Body of pancreas (tissue), 4 donors: ENCODE results near the gene SORCS1. TPM values are rescaled to one million over a fixed set of nuclear protein-coding genes. Genes with fewer than 3 reads are reported as not detected.

Experiments
- ATAC-seq: fragments of 150-250 bp; one replicate; pipeline ENCODE4 v1.9.1; 2016
- DNase-seq, 4 donors: peaks; one replicate each; pipeline ENCODE4 v3.0.0-alpha.2; 2019
- H3K27ac ChIP-seq, 4 donors: fragments of 200-600 bp; sonication (generic); 1 replicate in 3 of 4; 2 replicates in 1 of 4; pipeline versions ENCODE4 v1.5.1 to v1.6.1; 2016 to 2019; ENCODE audit warnings: mild to moderate bottlenecking in 1 of 4, mixed read lengths in 1 of 4, moderate library complexity in 1 of 4
- H3K27me3 ChIP-seq, 2 donors: fragments of 200-600 bp; sonication (generic); one replicate each; pipeline ENCODE4 v1.6.0; 2016; ENCODE audit warnings: mild to moderate bottlenecking in 1 of 2
- H3K36me3 ChIP-seq, 2 donors: fragments of 200-600 bp; sonication (generic); replicated peaks in 1 of 2; 2 replicates each; pipeline ENCODE4 v1.5.1; 2016; ENCODE audit warnings: low read depth in 2 of 2; ENCODE audit not compliant: insufficient read depth in 1 of 2
- H3K4me1 ChIP-seq: fragments of 200-600 bp; sonication (generic); one replicate; pipeline ENCODE4 v1.6.0; 2016
- H3K4me3 ChIP-seq, 2 donors: fragments of 200-600 bp; sonication (generic); 1 replicate in 1 of 2; 2 replicates in 1 of 2; pipeline ENCODE4 v1.5.1; 2016 to 2019
- H3K9me3 ChIP-seq, 3 donors: fragments of 200-600 bp; sonication (generic); 1 replicate in 2 of 3; 2 replicates in 1 of 3; pipeline ENCODE4 v1.5.1; 2016
- CTCF ChIP-seq, 7 experiments: fragments of 450-650 bp in 4 of 7; fragments of 200-600 bp in 3 of 7; sonication (generic) in 3 of 7; IDR thresholded peaks; one replicate each; pipeline ENCODE4 v1.5.1; 2016 to 2019; ENCODE audit warnings: antibody characterized with exemption in 7 of 7
- POLR2A ChIP-seq, 3 donors: fragments of 450-650 bp; IDR thresholded peaks; one replicate each; pipeline ENCODE4 v1.6.1; 2016; ENCODE audit warnings: antibody characterized with exemption in 3 of 3, mild to moderate bottlenecking in 2 of 3
- WGBS, 2 donors: methylation state at CpG; one replicate each; pipeline ENCODE4 v1.1.5; 2017; 5-methylcytosine and 5-hydroxymethylcytosine counted together
- intact Hi-C: fragments of 100-400 bp; cut with DNase I; formaldehyde crosslinking; loops from one replicate; pipeline ENCODE4 v1.15.1; 2023
- total RNA-seq, 2 donors: library from RNA; depleted of rRNA; stranded (reverse); fragments of >200 nt; gene quantifications; one replicate each; pipeline ENCODE4 v1.1.0, GENCODE V29; 2016

SORCS1 gene
- total RNA-seq, 2 donors from 2014 or later: 1.3 to 6.0 TPM

- intact Hi-C loops: no loop called here
- Histone ChIP-seq H3K4me1 (no peaks in the 10 kb centered on the region), H3K27ac (no peak overlapping the region), H3K27me3 (no peaks in the 10 kb centered on the region), H3K4me3 (no peak overlapping the region), H3K9me3 (no peaks in the 10 kb centered on the region), H3K36me3 (no peaks in the 10 kb centered on the region)
- no peak for ATAC-seq
- no peak for DNase-seq
- 57 to 60% methylated on average over 5 of the region's 5 CpGs for WGBS, 2 donors
- TF ChIP-seq POLR2A (IDR thresholded peaks at IDR 0.05) (no peak), CTCF (IDR thresholded peaks at IDR 0.05) (no peak)
These were observed 591.4 kb downstream of the SORCS1 start for GRCh38 chr10:106573106-106573505.

GRCh38 chr10:106571192-106571946 is 593.1 kb downstream of the SORCS1 start:
- Histone ChIP-seq H3K27me3 (no peaks in the 10 kb centered on the region), H3K27ac (no peak overlapping the region), H3K4me1 (no peaks in the 10 kb centered on the region), H3K9me3 (no peaks in the 10 kb centered on the region), H3K4me3 (no peak overlapping the region), H3K36me3 (no peaks in the 10 kb centered on the region)
- DNase-seq (no peak), ATAC-seq (no peak)
- WGBS, 2 donors: 17 to 20% methylated on average over 5 of the region's 5 CpGs
- intact Hi-C loops: no loop called here
- TF ChIP-seq CTCF (IDR thresholded peaks at IDR 0.05): peak in 6 of 7 experiments; percentile 32 to 45 (median 40)
- TF ChIP-seq POLR2A (IDR thresholded peaks at IDR 0.05): no peak

GRCh38 chr10:106570268-106570667 is 594.2 kb downstream of the SORCS1 start:
- Histone ChIP-seq H3K27me3 (no peaks in the 10 kb centered on the region), H3K27ac (no peak overlapping the region), H3K36me3 (no peaks in the 10 kb centered on the region), H3K4me3 (no peak overlapping the region), H3K4me1 (no peaks in the 10 kb centered on the region), H3K9me3 (no peaks in the 10 kb centered on the region)
- no peak for TF ChIP-seq CTCF (IDR thresholded peaks at IDR 0.05)
- TF ChIP-seq POLR2A (IDR thresholded peaks at IDR 0.05): no peak
- DNase-seq: no peak
- intact Hi-C loops: no loop called here
- 56 to 66% methylated on average over 5 of the region's 5 CpGs for WGBS, 2 donors
- no peak for ATAC-seq

GRCh38 chr10:106567629-106568028 is 596.9 kb downstream of the SORCS1 start:
- Histone ChIP-seq H3K9me3 (no peaks in the 10 kb centered on the region), H3K4me1 (no peaks in the 10 kb centered on the region), H3K36me3 (no peaks in the 10 kb centered on the region), H3K4me3 (no peak overlapping the region), H3K27ac (no peak overlapping the region), H3K27me3 (no peaks in the 10 kb centered on the region)
- ATAC-seq (no peak), DNase-seq (no peak)
- WGBS, 2 donors: 72 to 76% methylated on average over 4 of the region's 4 CpGs
- TF ChIP-seq POLR2A (IDR thresholded peaks at IDR 0.05): no peak
- TF ChIP-seq CTCF (IDR thresholded peaks at IDR 0.05): no peak
- intact Hi-C loops: no loop called here

GRCh38 chr10:106566873-106567272 is 597.6 kb downstream of the SORCS1 start:
- DNase-seq (no peak), ATAC-seq (no peak)
- no peak for TF ChIP-seq POLR2A (IDR thresholded peaks at IDR 0.05)
- TF ChIP-seq CTCF (IDR thresholded peaks at IDR 0.05): no peak
- Histone ChIP-seq H3K4me1 (no peaks in the 10 kb centered on the region), H3K9me3 (no peaks in the 10 kb centered on the region), H3K27ac (no peak overlapping the region), H3K4me3 (no peak overlapping the region), H3K27me3 (no peaks in the 10 kb centered on the region), H3K36me3 (no peaks in the 10 kb centered on the region)
- 48 to 57% methylated on average over 3 of the region's 3 CpGs for WGBS, 2 donors
- intact Hi-C loops: no loop called here
